Activated T-cell treated with anti-CD3 and anti-CD28 coated beads, Interleukin-2, amount 50 U/mL, for 24 hours (primary cell): ENCODE results near the gene TMEM179.
"Not testable (repeated sequence)": the region's sequence is repeated elsewhere in the genome, so short reads cannot be mapped to it uniquely, and the experiment has no call there.

Source experiments
- DNase-seq: peaks from one replicate; pipeline ENCODE4 v3.0.0-alpha.2; 2020
- H3K27ac Mint-ChIP-seq: 2 replicates; pipeline ENCODE4 v1.8.0; 2020; ENCODE audit warnings: mild to moderate bottlenecking, mixed read lengths
- H3K27me3 Mint-ChIP-seq: 2 replicates; pipeline ENCODE4 v1.8.0; 2020; ENCODE audit warnings: mixed read lengths
- H3K36me3 Mint-ChIP-seq: 2 replicates; pipeline ENCODE4 v1.8.0; 2020; ENCODE audit warnings: low read depth, mixed read lengths
- H3K4me1 Mint-ChIP-seq: 2 replicates; pipeline ENCODE4 v1.8.0; 2020; ENCODE audit warnings: low read depth, mixed read lengths
- H3K4me3 Mint-ChIP-seq: 2 replicates; pipeline ENCODE4 v1.8.0; 2020; ENCODE audit warnings: mild to moderate bottlenecking, moderate library complexity, mixed read lengths
- H3K9me3 Mint-ChIP-seq: 2 replicates; pipeline ENCODE4 v1.8.0; 2020; ENCODE audit warnings: mixed read lengths

Gene TMEM179

GRCh38 chr14:104604458-104605449, at the start of gene TMEM179:
TMEM179 (minus strand) TSS chr14:104604772; CDS start chr14:104604741, 31 bp downstream.
- Mint-ChIP-seq H3K4me3 (no peak within 1 kb of the TSS), H3K27ac (no peak within 1 kb of the TSS)

GRCh38 chr14:104654119-104654518, 49.5 kb upstream of the TMEM179 start:
- no peaks in the 10 kb centered on the region for H3K36me3 Mint-ChIP-seq
- peaks cover 3% of the 10 kb centered on the region for H3K9me3 Mint-ChIP-seq
- no peak for DNase-seq
- H3K4me3 Mint-ChIP-seq: no peak overlapping the region
- no peak overlapping the region for H3K27ac Mint-ChIP-seq
- peaks cover 4% of the 10 kb centered on the region for H3K27me3 Mint-ChIP-seq
- peaks cover 17% of the 10 kb centered on the region for H3K4me1 Mint-ChIP-seq

More at GRCh38 chr14:104604458-104605449, at the start of gene TMEM179:
- peak; percentile 31 for DNase-seq
- Mint-ChIP-seq H3K36me3 (no peaks in the 10 kb centered on the region), H3K27me3 (peaks cover 76% of the 10 kb centered on the region), H3K4me1 (peaks cover 5% of the 10 kb centered on the region), H3K9me3 (no peaks in the 10 kb centered on the region)

GRCh38 chr14:104653130-104653920, 48.8 kb upstream of the TMEM179 start:
- H3K36me3 Mint-ChIP-seq, H3K27ac Mint-ChIP-seq, H3K9me3 Mint-ChIP-seq, H3K4me3 Mint-ChIP-seq, H3K27me3 Mint-ChIP-seq, DNase-seq: not testable (repeated sequence)
- peaks cover 14% of the 10 kb centered on the region for H3K4me1 Mint-ChIP-seq

- peaks cover 3% of the 10 kb centered on the region for H3K9me3 Mint-ChIP-seq
- H3K36me3 Mint-ChIP-seq: no peaks in the 10 kb centered on the region
- H3K27ac Mint-ChIP-seq: no peak overlapping the region
- no peak overlapping the region for H3K4me3 Mint-ChIP-seq
- H3K4me1 Mint-ChIP-seq: peaks cover 6% of the 10 kb centered on the region
- peaks cover 4% of the 10 kb centered on the region for H3K27me3 Mint-ChIP-seq
- no peak for DNase-seq
These were observed 47.8 kb upstream of the TMEM179 start for GRCh38 chr14:104652386-104652785.

GRCh38 chr14:104651876-104652260, 47.3 kb upstream of the TMEM179 start:
- Mint-ChIP-seq H3K27ac (no peak overlapping the region), H3K27me3 (peaks cover 4% of the 10 kb centered on the region), H3K4me1 (peaks cover 5% of the 10 kb centered on the region), H3K4me3 (no peak overlapping the region), H3K36me3 (no peaks in the 10 kb centered on the region), H3K9me3 (peaks cover 3% of the 10 kb centered on the region)
- no peak for DNase-seq

GRCh38 chr14:104650981-104651875, 46.7 kb upstream of the TMEM179 start:
- no peak overlapping the region for H3K4me3 Mint-ChIP-seq
- H3K36me3 Mint-ChIP-seq: no peaks in the 10 kb centered on the region
- peaks cover 3% of the 10 kb centered on the region for H3K9me3 Mint-ChIP-seq
- H3K4me1 Mint-ChIP-seq: peaks cover 3% of the 10 kb centered on the region
- peaks cover 4% of the 10 kb centered on the region for H3K27me3 Mint-ChIP-seq
- no peak for DNase-seq
- H3K27ac Mint-ChIP-seq: no peak overlapping the region

GRCh38 chr14:104650057-104650980, 45.7 kb upstream of the TMEM179 start:
- Mint-ChIP-seq H3K4me3 (peak overlapping the region; percentile 33), H3K4me1 (peaks cover 3% of the 10 kb centered on the region), H3K9me3 (peaks cover 5% of the 10 kb centered on the region), H3K36me3 (no peaks in the 10 kb centered on the region), H3K27me3 (peaks cover 4% of the 10 kb centered on the region), H3K27ac (no peak overlapping the region)
- DNase-seq: peak; percentile 85

GRCh38 chr14:104647467-104648043, 43.0 kb upstream of the TMEM179 start:
- peaks cover 4% of the 10 kb centered on the region for H3K27me3 Mint-ChIP-seq
- H3K9me3 Mint-ChIP-seq: peaks cover 6% of the 10 kb centered on the region
- H3K4me3 Mint-ChIP-seq: no peak overlapping the region
- no peak overlapping the region for H3K27ac Mint-ChIP-seq
- no peak for DNase-seq
- H3K4me1 Mint-ChIP-seq: peaks cover 3% of the 10 kb centered on the region
- H3K36me3 Mint-ChIP-seq: no peaks in the 10 kb centered on the region

- H3K36me3 Mint-ChIP-seq: no peaks in the 10 kb centered on the region
- peaks cover 9% of the 10 kb centered on the region for H3K27me3 Mint-ChIP-seq
- no peak overlapping the region for H3K27ac Mint-ChIP-seq
These were observed 40.2 kb upstream of the TMEM179 start for GRCh38 chr14:104644656-104645378.

GRCh38 chr14:104644091-104644635, 39.6 kb upstream of the TMEM179 start:
- Mint-ChIP-seq H3K4me3 (no peak overlapping the region), H3K27ac (no peak overlapping the region)

More at GRCh38 chr14:104644656-104645378, 40.2 kb upstream of the TMEM179 start:
- peaks cover 6% of the 10 kb centered on the region for H3K9me3 Mint-ChIP-seq
- no peak for DNase-seq
- H3K4me1 Mint-ChIP-seq: peaks cover 8% of the 10 kb centered on the region
- no peak overlapping the region for H3K4me3 Mint-ChIP-seq

GRCh38 chr14:104643306-104643705, 38.7 kb upstream of the TMEM179 start:
- Mint-ChIP-seq H3K27ac (no peak overlapping the region), H3K4me3 (no peak overlapping the region), H3K9me3 (peaks cover 6% of the 10 kb centered on the region), H3K36me3 (no peaks in the 10 kb centered on the region), H3K4me1 (peaks cover 8% of the 10 kb centered on the region), H3K27me3 (peaks cover 15% of the 10 kb centered on the region)
- DNase-seq: no peak

More at GRCh38 chr14:104644091-104644635, 39.6 kb upstream of the TMEM179 start:
- Mint-ChIP-seq H3K36me3 (no peaks in the 10 kb centered on the region), H3K27me3 (peaks cover 10% of the 10 kb centered on the region), H3K4me1 (peaks cover 8% of the 10 kb centered on the region), H3K9me3 (peaks cover 6% of the 10 kb centered on the region)
- DNase-seq: no peak

- Mint-ChIP-seq H3K4me3 (no peak overlapping the region), H3K4me1 (peaks cover 8% of the 10 kb centered on the region), H3K9me3 (peaks cover 6% of the 10 kb centered on the region), H3K27me3 (peaks cover 15% of the 10 kb centered on the region), H3K36me3 (no peaks in the 10 kb centered on the region), H3K27ac (no peak overlapping the region)
- DNase-seq: no peak
These were observed 37.9 kb upstream of the TMEM179 start for GRCh38 chr14:104642540-104642868.
